GM21825 (cell line): ENCODE measurements around the gene ADAM12.

Experiments used
- ATAC-seq: cut with Tn5 transposase; IDR thresholded peaks from one replicate; pipeline ENCODE4 v1.9.1; 2021; ENCODE audit warnings: mild to moderate bottlenecking, moderate library complexity; ENCODE audit not compliant: unreplicated experiment

The ADAM12 gene

DNA sequence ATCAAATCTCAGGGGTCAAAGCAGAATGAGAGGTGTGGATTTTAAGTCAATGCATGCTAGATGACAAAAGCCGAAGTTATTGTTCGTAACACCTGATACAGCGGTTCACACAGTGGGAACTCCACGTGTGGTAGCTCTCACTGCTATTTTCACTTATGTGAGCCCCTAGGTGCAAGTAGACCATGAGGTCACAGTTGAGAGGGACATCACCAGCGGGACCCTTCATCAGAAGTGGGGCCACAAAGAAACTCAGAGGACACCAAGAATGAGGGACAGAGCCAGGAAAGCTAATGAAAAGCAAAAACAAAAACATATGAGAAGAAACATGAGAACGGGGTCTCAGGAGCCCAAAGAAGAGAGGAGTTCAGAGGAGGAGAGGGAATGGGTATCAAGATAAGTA lies 63.5 kb downstream of the ADAM12 start:
- no peak for ATAC-seq

DNA sequence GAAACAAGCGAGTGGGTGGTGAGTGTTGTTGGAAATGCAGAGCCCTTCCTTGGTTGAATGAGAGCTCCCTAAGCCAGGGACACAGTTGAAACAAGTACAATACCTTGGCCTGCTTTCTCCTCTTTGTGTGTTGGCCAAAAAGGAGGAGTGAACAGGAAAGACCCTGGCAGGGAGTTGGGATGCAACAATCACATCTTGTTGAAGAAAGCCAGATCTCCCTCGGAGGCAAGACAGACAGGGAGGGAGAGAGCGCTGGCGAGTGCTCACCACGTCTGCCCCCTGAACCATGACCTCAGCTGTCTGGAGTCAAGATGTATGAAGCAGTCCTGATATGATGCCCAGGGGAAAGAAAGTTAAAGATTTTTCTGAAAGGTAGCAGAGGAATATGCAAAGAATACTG lies 66.8 kb downstream of the ADAM12 start:
- ATAC-seq, result no peak

GRCh38 chr10:126317751-126318150 lies 70.5 kb downstream of the ADAM12 start:
- no peak for ATAC-seq

DNA sequence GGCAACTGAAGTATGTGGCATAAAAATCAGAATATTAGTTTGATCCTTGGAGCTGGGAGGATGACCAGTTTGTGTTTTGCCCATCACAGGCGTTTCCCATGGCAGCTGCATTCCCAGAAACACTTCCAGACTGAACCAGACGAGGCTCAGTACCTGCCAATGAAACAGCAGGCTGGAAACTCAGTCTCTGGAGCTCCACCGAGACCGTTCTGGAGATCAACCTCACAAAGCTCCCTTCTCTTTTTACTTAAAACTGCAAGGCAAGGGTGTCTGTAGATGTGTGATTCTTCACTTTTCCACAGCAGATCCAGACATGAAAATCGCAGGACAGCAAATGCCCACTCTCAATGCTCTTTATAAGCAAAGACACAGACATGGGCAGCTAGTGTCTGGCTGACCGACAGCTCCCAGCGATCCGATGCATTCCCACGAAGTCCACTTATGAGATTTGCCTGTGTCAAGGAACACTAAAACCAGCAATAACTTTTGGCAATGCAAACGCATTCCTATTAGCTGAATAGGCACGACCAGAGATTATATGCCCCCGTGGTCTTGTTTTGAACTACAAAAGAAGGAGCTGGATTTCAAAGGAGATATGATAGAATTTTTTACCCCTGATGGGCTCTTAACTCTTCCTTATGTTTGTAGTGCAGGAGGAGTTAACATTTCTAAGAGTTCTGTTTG lies 72.6 kb downstream of the ADAM12 start:
- ATAC-seq, result no peak

- ATAC-seq, result no peak
Observed at GRCh38 chr10:126314863-126315493, 73.3 kb downstream of the ADAM12 start.

DNA sequence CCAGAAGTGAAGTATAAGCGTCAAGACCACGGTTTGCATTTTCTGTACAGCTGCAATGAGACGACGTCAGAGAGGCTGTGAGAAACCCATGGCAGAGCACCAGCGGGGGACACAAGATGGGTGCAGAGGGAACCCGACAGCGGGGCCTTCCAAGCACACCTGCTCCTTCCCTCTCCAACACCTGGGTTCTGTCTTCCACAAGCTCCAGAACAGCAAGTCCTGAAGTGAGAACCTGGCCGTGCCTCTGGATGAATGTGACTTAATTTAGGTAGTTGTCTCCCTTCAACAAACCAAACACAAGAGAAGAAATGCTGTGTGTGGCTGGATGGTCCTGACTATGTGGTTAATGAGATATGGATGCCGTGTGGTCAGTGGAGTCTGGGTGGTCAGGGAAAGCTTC lies 76.1 kb downstream of the ADAM12 start:
- no peak for ATAC-seq

DNA sequence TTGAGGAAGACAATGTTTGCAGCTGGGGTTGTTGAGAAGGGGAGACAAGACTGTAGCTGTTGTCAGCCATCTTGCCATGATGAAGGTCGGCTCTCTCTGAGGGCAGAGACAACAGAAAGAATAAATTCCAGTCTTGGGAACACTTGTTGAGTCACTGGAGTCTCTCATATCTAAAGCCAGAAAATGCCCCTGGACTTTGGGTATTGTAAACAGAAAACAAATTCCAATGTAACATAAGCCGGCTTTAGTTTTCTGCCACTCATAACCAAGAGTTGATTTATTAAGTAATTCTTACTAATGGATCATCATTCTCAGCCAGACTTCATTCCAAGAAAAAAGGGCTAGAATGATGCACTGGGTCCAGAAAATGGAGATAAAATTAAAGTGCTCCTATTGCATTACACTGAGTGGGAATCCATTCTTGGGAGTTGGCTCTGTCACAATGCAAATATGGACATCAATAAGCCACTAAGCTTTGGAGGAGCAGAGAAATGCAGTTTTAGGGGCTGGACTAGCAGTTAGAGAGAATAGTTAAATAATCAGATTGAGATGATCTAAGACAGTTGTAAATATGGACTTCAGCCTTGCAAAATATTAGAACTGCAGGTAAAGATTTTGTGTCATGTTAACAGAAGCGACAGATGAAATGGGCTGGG lies 78.9 kb downstream of the ADAM12 start:
- no peak for ATAC-seq

- ATAC-seq, result no peak
Observed at GRCh38 chr10:126302826-126303665, 85.2 kb downstream of the ADAM12 start.

- ATAC-seq, result no peak
Observed at GRCh38 chr10:126302476-126302756, 85.9 kb downstream of the ADAM12 start.

GRCh38 chr10:126301701-126302475 lies 86.4 kb downstream of the ADAM12 start:
- ATAC-seq, result no peak

DNA sequence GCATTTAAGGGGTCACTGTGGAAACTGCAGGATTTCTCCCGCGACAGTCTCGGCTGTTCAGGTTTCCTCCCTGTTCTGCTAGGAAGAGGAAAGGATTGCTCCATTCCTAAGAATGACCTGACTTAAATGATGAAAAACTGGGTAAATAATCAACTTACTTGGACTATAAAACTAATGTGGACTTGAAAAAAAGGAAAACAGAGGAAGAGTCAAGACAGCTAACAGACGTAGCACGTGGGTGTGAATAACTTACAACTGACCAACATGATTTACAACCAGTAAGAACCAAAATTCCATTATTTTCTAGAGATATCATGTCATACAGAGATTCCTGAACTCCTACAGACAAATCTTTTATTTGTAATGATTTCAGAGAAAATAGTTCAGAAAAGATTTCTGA lies 93.8 kb downstream of the ADAM12 start:
- no peak for ATAC-seq

- ATAC-seq, result no peak
Observed at GRCh38 chr10:126290232-126290631, 98.0 kb downstream of the ADAM12 start.

GRCh38 chr10:126288547-126289493 lies 99.5 kb downstream of the ADAM12 start:
- ATAC-seq, result no peak

GRCh38 chr10:126286256-126286780 lies 102.0 kb downstream of the ADAM12 start:
- ATAC-seq, result no peak

- no peak for ATAC-seq
Observed at GRCh38 chr10:126283307-126283706, 105.0 kb downstream of the ADAM12 start.

- ATAC-seq, result no peak
Observed at GRCh38 chr10:126278851-126279250, 109.4 kb downstream of the ADAM12 start.

DNA sequence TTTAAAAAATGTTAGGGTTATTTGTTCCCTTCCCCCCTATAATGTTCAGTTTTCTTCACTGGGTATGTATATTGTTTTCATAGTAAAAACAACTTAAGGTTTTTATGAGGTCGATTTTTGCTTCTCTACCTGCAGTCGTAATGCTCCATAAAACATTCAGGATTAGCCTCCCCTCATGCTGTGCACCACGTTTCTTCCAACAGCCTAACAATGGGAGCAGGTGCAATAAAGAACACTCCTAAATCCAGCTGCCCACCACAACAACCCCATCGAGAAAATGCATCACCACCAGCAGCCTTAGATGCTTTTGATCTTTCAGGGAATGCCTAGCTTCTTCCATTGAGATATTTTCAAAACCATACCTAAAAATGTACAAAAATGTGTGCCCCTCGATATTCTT lies 111.1 kb downstream of the ADAM12 start:
- no peak for ATAC-seq

DNA sequence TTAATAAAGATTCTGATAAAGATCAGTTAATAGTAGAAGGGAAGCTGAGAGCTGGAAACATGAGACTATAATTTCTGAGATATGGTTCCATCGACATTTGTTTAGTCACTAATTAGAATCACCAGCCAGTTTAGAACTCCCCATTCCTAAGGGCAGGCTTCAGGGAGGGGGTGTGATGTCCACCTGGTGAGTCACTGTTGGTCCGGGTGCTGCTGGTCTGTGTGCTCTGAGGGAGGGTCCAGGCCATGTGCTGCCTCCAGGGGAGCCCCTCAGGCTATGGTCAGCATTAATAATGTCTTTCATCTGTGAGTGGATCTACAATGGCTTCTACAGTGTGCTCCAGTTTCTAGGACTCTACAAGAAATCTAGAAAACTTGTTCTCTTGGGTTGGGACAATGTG lies 115.8 kb downstream of the ADAM12 start:
- no peak for ATAC-seq

DNA sequence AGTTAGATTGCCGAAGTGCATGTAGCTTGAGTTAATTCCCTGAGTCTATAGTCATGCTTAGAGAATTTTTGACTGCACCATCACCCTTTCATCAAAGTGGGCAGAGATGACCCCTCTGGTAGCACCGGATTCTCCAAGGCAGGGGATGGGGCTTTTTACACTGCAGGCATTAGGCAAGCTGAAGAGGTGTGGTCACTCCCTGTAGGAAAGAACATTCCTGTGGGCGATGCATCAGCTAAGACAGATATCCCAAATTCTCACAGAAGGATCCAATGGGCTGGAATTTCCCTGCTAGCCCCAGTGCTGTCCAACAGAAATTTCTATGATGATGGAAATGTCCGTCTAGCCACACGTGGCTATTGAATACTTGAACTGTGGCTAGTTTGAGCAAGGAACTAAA lies 118.2 kb downstream of the ADAM12 start:
- no peak for ATAC-seq
